Activated CD8-positive, alpha-beta memory T cell treated with anti-CD3 and anti-CD28 coated beads for 24 hours (primary cell): Measurements from ENCODE around the gene LAYN.

Experiments used
- DNase-seq: peaks from one replicate; pipeline ENCODE4 v3.0.0-alpha.2; 2020

The LAYN gene

GRCh38 chr11:111540114-111540936, at the start of gene LAYN:
LAYN (plus strand) TSS chr11:111540720; CDS start chr11:111540844, 124 bp downstream.
- peak; percentile 83 for DNase-seq

- no peak for DNase-seq
Measured at GRCh38 chr11:111494040-111494439, 46.5 kb upstream of the LAYN start.

- DNase-seq, result no peak
Measured at GRCh38 chr11:111499483-111499882, 41.0 kb upstream of the LAYN start.

GRCh38 chr11:111500481-111500880, 40.0 kb upstream of the LAYN start:
- DNase-seq, result no peak

GRCh38 chr11:111502611-111503010, 37.9 kb upstream of the LAYN start:
- DNase-seq, result no peak

- no peak for DNase-seq
Measured at GRCh38 chr11:111510311-111510710, 30.2 kb upstream of the LAYN start.

- peak; percentile 67 for DNase-seq
Measured at GRCh38 chr11:111512296-111513239, 28.0 kb upstream of the LAYN start, which contains the start of gene BTG4. BTG4 (minus strand) TSS chr11:111512386; CDS start chr11:111498776, 13,610 bp downstream.

GRCh38 chr11:111513240-111513605, 27.3 kb upstream of the LAYN start:
- DNase-seq, result no peak

GRCh38 chr11:111514216-111515031, 26.1 kb upstream of the LAYN start, which contains the start of gene HOATZ:
HOATZ (plus strand) TSS chr11:111514778; CDS start chr11:111514785, 7 bp downstream.
- DNase-seq, result peak; percentile 72

GRCh38 chr11:111515591-111515990, 24.9 kb upstream of the LAYN start:
- DNase-seq, result no peak

GRCh38 chr11:111518668-111519067, 21.9 kb upstream of the LAYN start:
- DNase-seq, result no peak

GRCh38 chr11:111520560-111520959, 20.0 kb upstream of the LAYN start:
- DNase-seq, result no peak

- DNase-seq, result no peak
Measured at GRCh38 chr11:111521135-111521534, 19.4 kb upstream of the LAYN start.

GRCh38 chr11:111522426-111522825, 18.1 kb upstream of the LAYN start:
- DNase-seq, result no peak

GRCh38 chr11:111523343-111523742, 17.2 kb upstream of the LAYN start:
- no peak for DNase-seq

GRCh38 chr11:111524056-111524455, 16.5 kb upstream of the LAYN start:
- no peak for DNase-seq

GRCh38 chr11:111525456-111525855, 15.1 kb upstream of the LAYN start:
- DNase-seq, result no peak

- no peak for DNase-seq
Measured at GRCh38 chr11:111526501-111526900, 14.0 kb upstream of the LAYN start.

GRCh38 chr11:111527279-111527678, 13.2 kb upstream of the LAYN start:
- DNase-seq, result no peak

- no peak for DNase-seq
Measured at GRCh38 chr11:111528557-111528956, 12.0 kb upstream of the LAYN start.

GRCh38 chr11:111530091-111530490, 10.4 kb upstream of the LAYN start:
- no peak for DNase-seq

- no peak for DNase-seq
Measured at GRCh38 chr11:111531136-111531535, 9.4 kb upstream of the LAYN start.
